Breast epithelium (tissue), 4 donors: Measurements from ENCODE around the gene SPAG6. TPM values are rescaled to one million over a fixed set of nuclear protein-coding genes. Genes with fewer than 3 reads are reported as not detected.

Experiments used
- DNase-seq, 2 donors: peaks; one replicate each; pipeline ENCODE4 v3.0.0-alpha.2; 2019; ENCODE audit warnings: low spot score in 2 of 2
- H3K27ac ChIP-seq, 2 donors: fragments of 200-600 bp; sonication (generic) in 1 of 2; one replicate each; pipeline ENCODE4 v1.5.1; 2016 to 2019; ENCODE audit warnings: mild to moderate bottlenecking in 1 of 2
- H3K27me3 ChIP-seq, 2 donors: fragments of 200-600 bp; sonication (generic) in 1 of 2; one replicate each; pipeline versions ENCODE4 v1.5.1 to v1.6.0; 2017 to 2019; ENCODE audit warnings: control low read depth in 1 of 2, mild to moderate bottlenecking in 1 of 2
- H3K36me3 ChIP-seq: fragments of 200-600 bp; one replicate; pipeline ENCODE4 v1.5.1; 2019
- H3K4me1 ChIP-seq, 2 donors: fragments of 200-600 bp; sonication (generic); one replicate each; pipeline ENCODE4 v1.5.1; 2016 to 2019; ENCODE audit warnings: control low read depth in 1 of 2
- H3K4me3 ChIP-seq, 3 donors: fragments of 200-600 bp; sonication (generic); 1 replicate in 2 of 3; 2 replicates in 1 of 3; pipeline ENCODE4 v1.5.1; 2016 to 2019; ENCODE audit warnings: mild to moderate bottlenecking in 3 of 3, moderate library complexity in 2 of 3
- H3K9me3 ChIP-seq, 2 donors: fragments of 200-600 bp; sonication (generic) in 1 of 2; one replicate each; pipeline ENCODE4 v1.5.1; 2016 to 2019; ENCODE audit warnings: control low read depth in 1 of 2
- CTCF ChIP-seq, 3 donors: fragments of 450-650 bp; IDR thresholded peaks; one replicate each; pipeline ENCODE4 v1.5.1; 2016 to 2017; ENCODE audit warnings: antibody characterized with exemption in 3 of 3, mild to moderate bottlenecking in 3 of 3, moderate library complexity in 3 of 3
- POLR2A ChIP-seq: fragments of 450-650 bp; IDR thresholded peaks from one replicate; pipeline ENCODE4 v1.6.1; 2016; ENCODE audit warnings: antibody characterized with exemption, mild to moderate bottlenecking, moderate library complexity
- POLR2AphosphoS5 ChIP-seq, 3 donors: sonication (generic); formaldehyde crosslinking; IDR thresholded peaks; one replicate each; pipeline ENCODE4 v1.6.1; 2017; ENCODE audit warnings: antibody characterized with exemption in 3 of 3
- intact Hi-C: fragments of 100-400 bp; cut with DNase I; formaldehyde crosslinking; loops from one replicate; pipeline ENCODE4 v1.15.1; 2023; ENCODE audit warnings: low total_unique reads
- total RNA-seq, 3 donors: library from RNA; depleted of rRNA; stranded (reverse); fragments of >200 nt; gene quantifications; one replicate each; pipeline ENCODE4 v1.1.0, GENCODE V29; 2016

The SPAG6 gene
- total RNA-seq, 3 donors from 2014 or later, result 0.59 to 4.9 TPM; not detected in 1

GRCh38 chr10:22461891-22462290, 116.6 kb downstream of the SPAG6 start:
- H3K27ac ChIP-seq, result no peak overlapping the region
- TF ChIP-seq POLR2AphosphoS5 (IDR thresholded peaks at IDR 0.05), result no peak
- TF ChIP-seq CTCF (IDR thresholded peaks at IDR 0.05), result no peak
- TF ChIP-seq POLR2A, result no peak
- no peak overlapping the region for H3K4me3 ChIP-seq
- DNase-seq, result no peak
- no peaks in the 10 kb centered on the region for H3K9me3 ChIP-seq
- H3K4me1 ChIP-seq, result no peaks in the 10 kb centered on the region
- no peaks in the 10 kb centered on the region for H3K27me3 ChIP-seq
- H3K36me3 ChIP-seq, result no peaks in the 10 kb centered on the region
- intact Hi-C loops, result no loop called here

- Histone ChIP-seq H3K36me3 (no peaks in the 10 kb centered on the region), H3K4me3 (no peak overlapping the region), H3K4me1 (no peaks in the 10 kb centered on the region), H3K27ac (no peak overlapping the region), H3K9me3 (no peaks in the 10 kb centered on the region), H3K27me3 (no peaks in the 10 kb centered on the region)
- intact Hi-C loops, result no loop called here
- no peak for DNase-seq
- TF ChIP-seq POLR2AphosphoS5 (IDR thresholded peaks at IDR 0.05) (no peak), CTCF (IDR thresholded peaks at IDR 0.05) (no peak), POLR2A (no peak)
Measured at GRCh38 chr10:22463255-22463654, 118.0 kb downstream of the SPAG6 start.

- Histone ChIP-seq H3K27me3 (no peaks in the 10 kb centered on the region), H3K4me3 (no peak overlapping the region), H3K27ac (no peak overlapping the region), H3K4me1 (no peaks in the 10 kb centered on the region), H3K9me3 (no peaks in the 10 kb centered on the region), H3K36me3 (no peaks in the 10 kb centered on the region)
- intact Hi-C loops, result no loop called here
- no peak for DNase-seq
- TF ChIP-seq POLR2A, result no peak
- no peak for TF ChIP-seq CTCF (IDR thresholded peaks at IDR 0.05)
- no peak for TF ChIP-seq POLR2AphosphoS5 (IDR thresholded peaks at IDR 0.05)
Measured at GRCh38 chr10:22464966-22465629, 119.8 kb downstream of the SPAG6 start.

GRCh38 chr10:22466763-22467334, 121.6 kb downstream of the SPAG6 start:
- H3K27ac ChIP-seq, result no peak overlapping the region
- H3K9me3 ChIP-seq, result no peaks in the 10 kb centered on the region
- H3K4me3 ChIP-seq, result no peak overlapping the region
- H3K36me3 ChIP-seq, result no peaks in the 10 kb centered on the region
- DNase-seq, result no peak
- intact Hi-C loops, result no loop called here
- TF ChIP-seq POLR2A (no peak), POLR2AphosphoS5 (IDR thresholded peaks at IDR 0.05) (no peak), CTCF (IDR thresholded peaks at IDR 0.05) (no peak)
- H3K27me3 ChIP-seq, result no peaks in the 10 kb centered on the region
- H3K4me1 ChIP-seq, result no peaks in the 10 kb centered on the region

Other genes starting within 250 kb of the SPAG6 start
- not detected for gene EBLN1, start 127.5 kb upstream of the SPAG6 start, total RNA-seq
- gene COMMD3, start 29.1 kb upstream of the SPAG6 start, total RNA-seq, result 10 to 100 TPM; 30.1 to 51.4 (median 35.7) TPM
- 10 to 100 TPM; 48.5 to 92.3 (median 68.5) TPM for gene BMI1, start 24.4 kb upstream of the SPAG6 start, total RNA-seq